SK-N-SH treated with all-trans-retinoic acid at 6 μM for 48 hours (cell line): Measurements from ENCODE around the gene RPS19.

Experiments used
- ATAC-seq: fragments of 200-7000 bp; cut with Tn5 transposase; 3 replicates; pipeline ENCODE4 v1.9.1; 2020; ENCODE audit warnings: mild to moderate bottlenecking, moderate library complexity
- ARNTL ChIP-seq: fragments of 450-650 bp; formaldehyde crosslinking; IDR thresholded peaks from 2 replicates; pipeline ENCODE4 v1.5.0; 2020; ENCODE audit warnings: low read depth, mild to moderate bottlenecking, moderate library complexity, borderline replicate concordance
- BACH2 ChIP-seq: fragments of 250-450 bp; sonication (Bioruptor Pico); IDR thresholded peaks from 2 replicates; pipeline ENCODE4 v1.9.0; 2021; ENCODE audit warnings: mild to moderate bottlenecking, borderline replicate concordance
- CREB5 ChIP-seq: fragments of 250-450 bp; sonication (Bioruptor Pico); IDR thresholded peaks from 2 replicates; pipeline ENCODE4 v1.5.1; 2020; ENCODE audit warnings: low read depth, mild to moderate bottlenecking, moderate library complexity
- CSDC2 ChIP-seq: fragments of 250-450 bp; sonication (Bioruptor Pico); IDR thresholded peaks from 2 replicates; pipeline ENCODE4 v1.5.0; 2020; ENCODE audit warnings: mild to moderate bottlenecking, moderate library complexity
- CSRNP3 ChIP-seq: fragments of 250-450 bp; sonication (Bioruptor Pico); IDR thresholded peaks from 2 replicates; pipeline ENCODE4 v1.5.1; 2021; ENCODE audit warnings: mild to moderate bottlenecking, moderate library complexity
- GLIS3 ChIP-seq: fragments of 250-450 bp; sonication (Bioruptor Pico); IDR thresholded peaks from 2 replicates; pipeline ENCODE4 v1.5.0; 2020; ENCODE audit warnings: mild to moderate bottlenecking, moderate library complexity
- ISL1 ChIP-seq: fragments of 250-450 bp; sonication (Bioruptor Pico); IDR thresholded peaks from 2 replicates; pipeline ENCODE4 v2.1.2; 2022; ENCODE audit warnings: mild to moderate bottlenecking, moderate library complexity
- PATZ1 ChIP-seq: fragments of 250-450 bp; sonication (Bioruptor Pico); IDR thresholded peaks from 2 replicates; pipeline ENCODE4 v1.8.0; 2020; ENCODE audit warnings: mild to moderate bottlenecking, moderate library complexity, borderline replicate concordance
- POU6F1 ChIP-seq: fragments of 250-450 bp; sonication (Bioruptor Pico); IDR thresholded peaks from 2 replicates; pipeline ENCODE4 v1.8.0; 2021; ENCODE audit warnings: low read depth, mild to moderate bottlenecking, moderate library complexity, borderline replicate concordance
- PPARA ChIP-seq: fragments of 250-450 bp; sonication (Bioruptor Pico); IDR thresholded peaks from 2 replicates; pipeline ENCODE4 v1.5.0; 2020; ENCODE audit warnings: mild to moderate bottlenecking, borderline replicate concordance
- RARB ChIP-seq: fragments of 250-450 bp; sonication (Bioruptor Pico); IDR thresholded peaks from 2 replicates; pipeline ENCODE4 v1.8.0; 2021; ENCODE audit warnings: mild to moderate bottlenecking, moderate library complexity
- SNAI2 ChIP-seq: fragments of 250-450 bp; sonication (Bioruptor Pico); IDR thresholded peaks from 2 replicates; pipeline ENCODE4 v1.5.0; 2020; ENCODE audit warnings: mild to moderate bottlenecking, moderate library complexity
- TCF4 ChIP-seq: fragments of 250-450 bp; sonication (Bioruptor Pico); IDR thresholded peaks from 2 replicates; pipeline ENCODE4 v1.8.0; 2021; ENCODE audit warnings: mild to moderate bottlenecking, moderate library complexity, borderline replicate concordance
- TSHZ2 ChIP-seq: fragments of 250-450 bp; sonication (Bioruptor Pico); IDR thresholded peaks from 2 replicates; pipeline ENCODE4 v1.5.0; 2020; ENCODE audit warnings: mild to moderate bottlenecking, moderate library complexity
- ZC3H10 ChIP-seq: fragments of 250-450 bp; sonication (Bioruptor Pico); IDR thresholded peaks from 2 replicates; pipeline ENCODE4 v1.5.1; 2021; ENCODE audit warnings: mild to moderate bottlenecking, moderate library complexity
- ZFP3 ChIP-seq: fragments of 250-450 bp; sonication (Bioruptor Pico); IDR thresholded peaks from 2 replicates; pipeline ENCODE4 v1.5.0; 2020; ENCODE audit warnings: mild to moderate bottlenecking, moderate library complexity
- ZFP30 ChIP-seq: fragments of 450-650 bp; formaldehyde crosslinking; IDR thresholded peaks from 2 replicates; pipeline ENCODE4 v1.5.0; 2022; ENCODE audit warnings: mild to moderate bottlenecking, moderate library complexity
- ZNF565 ChIP-seq: fragments of 450-650 bp; formaldehyde crosslinking; conservative IDR thresholded peaks from 2 replicates; pipeline ENCODE4 v1.5.0; 2020; ENCODE audit warnings: low read depth, mild to moderate bottlenecking, moderate library complexity
- ZNF70 ChIP-seq: fragments of 450-650 bp; formaldehyde crosslinking; IDR thresholded peaks from 2 replicates; pipeline ENCODE4 v1.5.0; 2020; ENCODE audit warnings: mild to moderate bottlenecking, moderate library complexity
- ZNF8 ChIP-seq: fragments of 450-650 bp; formaldehyde crosslinking; IDR thresholded peaks from 2 replicates; pipeline ENCODE4 v1.5.0; 2020; ENCODE audit warnings: mild to moderate bottlenecking, moderate library complexity

RPS19 gene

GRCh38 chr19:41886761-41887710 lies 27.0 kb downstream of the RPS19 start:
- TF ChIP-seq ARNTL (CRISPR knock-in tag) (no peak), PPARA (CRISPR knock-in tag) (no peak), CSRNP3 (CRISPR knock-in tag) (no peak), TCF4 (CRISPR knock-in tag) (no peak), POU6F1 (CRISPR knock-in tag) (no peak), ISL1 (CRISPR knock-in tag) (no peak), PATZ1 (CRISPR knock-in tag) (no peak), ZNF70 (CRISPR knock-in tag) (no peak), CSDC2 (CRISPR knock-in tag) (no peak)
- ATAC-seq = no peak

- ATAC-seq = no peak
- TF ChIP-seq GLIS3 (CRISPR knock-in tag) (no peak), ZNF565 (CRISPR knock-in tag) (no peak), ZFP3 (no peak), CSDC2 (CRISPR knock-in tag) (no peak), CSRNP3 (CRISPR knock-in tag) (no peak), ISL1 (CRISPR knock-in tag) (no peak), TSHZ2 (CRISPR knock-in tag) (no peak), ZNF70 (CRISPR knock-in tag) (no peak), RARB (CRISPR knock-in tag) (no peak), TCF4 (CRISPR knock-in tag) (no peak), ZNF8 (CRISPR knock-in tag) (no peak), SNAI2 (CRISPR knock-in tag) (no peak), ZFP30 (CRISPR knock-in tag) (no peak), POU6F1 (CRISPR knock-in tag) (no peak), PATZ1 (CRISPR knock-in tag) (no peak), ZC3H10 (CRISPR knock-in tag) (no peak), BACH2 (CRISPR knock-in tag) (no peak), PPARA (CRISPR knock-in tag) (no peak), CREB5 (CRISPR knock-in tag) (no peak)
Observed at GRCh38 chr19:41887711-41888382, 27.8 kb downstream of the RPS19 start.
